ENCODE data around the gene PAIP2. TPM values are rescaled to one million over a fixed set of nuclear protein-coding genes. Genes with fewer than 3 reads are reported as not detected.
"Not testable (repeated sequence)": the region's sequence is repeated elsewhere in the genome, so short reads cannot be mapped to it uniquely, and the experiment has no call there.

PAIP2 gene
- total RNA-seq, 5 donors from 2014 or later (not counting 1 experiment from before 2014, with no cell fraction given): 96.5 to 119 (median 101) TPM

DNA sequence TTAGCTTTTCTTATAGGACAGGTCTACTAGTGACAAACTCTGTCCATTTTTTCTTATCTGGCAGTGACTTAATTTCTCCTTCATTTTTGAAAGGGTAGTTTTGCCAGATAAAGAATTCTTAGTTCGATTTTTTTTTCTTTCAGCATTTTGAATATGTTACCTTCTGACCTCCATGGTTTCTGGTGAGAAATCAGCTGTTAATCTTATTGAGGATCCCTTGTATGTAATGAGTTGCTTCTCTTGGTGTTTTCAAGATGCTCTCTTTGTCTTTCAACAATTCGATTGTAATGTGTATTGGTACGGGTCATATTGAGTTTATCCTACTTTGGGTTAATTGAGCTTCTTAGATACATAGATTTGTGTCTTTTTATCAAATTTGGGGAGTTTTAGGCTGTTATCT lies 12.5 kb downstream of the PAIP2 start:
- H3K4me1 Mint-ChIP-seq: peaks cover 50 to 58% (median 52%) of the 10 kb centered on the region in 3 donors
- H3K9me3 Mint-ChIP-seq: peaks cover 0 to 5% (median 0%) of the 10 kb centered on the region in 3 donors
- H3K27me3 Mint-ChIP-seq: no peaks in the 10 kb centered on the region
- Histone ChIP-seq H3K9me3 (no peaks in the 10 kb centered on the region), H3K4me3 (ENCODE audit: control insufficient read depth in 1 of 2, extremely low read depth in 1 of 2, low read length in 1 of 2) (no peak overlapping the region), H3K27me3 (replicated peaks in 1 of 2; ENCODE audit: control insufficient read depth in 2 of 2, extremely low read depth in 1 of 2, insufficient read depth in 2 of 2, low read length in 1 of 2) (no peaks in the 10 kb centered on the region), H3K4me1 (ENCODE audit: control insufficient read depth in 1 of 2, extremely low read depth in 1 of 2, insufficient read depth in 2 of 2, low read length in 2 of 2) (peaks cover 0 to 9% of the 10 kb centered on the region in 2 experiments), H3K27ac (ENCODE audit: low read length) (no peak overlapping the region), H3K36me3 (ENCODE audit: control insufficient read depth in 2 of 2, extremely low read depth in 1 of 2, insufficient read depth in 1 of 2, low read length in 1 of 2) (no peaks in the 10 kb centered on the region)
- DNase-seq: no peak
- H3K4me3 Mint-ChIP-seq: no peak overlapping the region
- no peak for ATAC-seq (replicated peaks in 1 of 4)
- POLR2A ChIA-PET: interaction anchor here in 1 of 2 donors (0.5 to 0.7 kb wide), 2 partner anchors 10 to 61 kb away, joined by 3 read pairs; no protein-coding TSS in a partner anchor
- H3K36me3 Mint-ChIP-seq: peaks cover 29% of the 10 kb centered on the region
- H3K27ac Mint-ChIP-seq: no peak overlapping the region
- WGBS (ENCODE audit: insufficient coverage): no CpG with 5 or more reads among the region's 3 CpGs
- CTCF ChIA-PET: interaction anchor here (0.6 to 1.1 kb wide), 2 partner anchors 20 to 50 kb away, joined by 3 read pairs; partner anchors contain the start of gene SPATA24 (in 1 of the 2)

- H3K9me3 Mint-ChIP-seq; H3K36me3 ChIP-seq (ENCODE audit: control insufficient read depth in 2 of 2, extremely low read depth in 1 of 2, insufficient read depth in 1 of 2, low read length in 1 of 2); H3K27me3 ChIP-seq (replicated peaks in 1 of 2; ENCODE audit: control insufficient read depth in 2 of 2, extremely low read depth in 1 of 2, insufficient read depth in 2 of 2, low read length in 1 of 2); H3K4me3 Mint-ChIP-seq; H3K27ac ChIP-seq (ENCODE audit: low read length); H3K27me3 Mint-ChIP-seq; H3K4me3 ChIP-seq (ENCODE audit: control insufficient read depth in 1 of 2, extremely low read depth in 1 of 2, low read length in 1 of 2); H3K4me1 ChIP-seq (ENCODE audit: control insufficient read depth in 1 of 2, extremely low read depth in 1 of 2, insufficient read depth in 2 of 2, low read length in 2 of 2); ATAC-seq (replicated peaks in 1 of 4); H3K27ac Mint-ChIP-seq; H3K9me3 ChIP-seq; DNase-seq; CTCF ChIA-PET: not testable (repeated sequence)
- WGBS (ENCODE audit: insufficient coverage): 100% methylated on average over 5 of the region's 8 CpGs
- POLR2A ChIA-PET: interaction anchor here in 1 of 2 donors (0.6 kb wide), 1 partner anchor 240 kb away, joined by 4 read pairs; no protein-coding TSS in a partner anchor
- Mint-ChIP-seq H3K36me3 (peaks cover 29% of the 10 kb centered on the region), H3K4me1 (peaks cover 43 to 55% (median 48%) of the 10 kb centered on the region in 3 donors)
Measured at GRCh38 chr5:139355900-139356299, 14.2 kb downstream of the PAIP2 start.

DNA sequence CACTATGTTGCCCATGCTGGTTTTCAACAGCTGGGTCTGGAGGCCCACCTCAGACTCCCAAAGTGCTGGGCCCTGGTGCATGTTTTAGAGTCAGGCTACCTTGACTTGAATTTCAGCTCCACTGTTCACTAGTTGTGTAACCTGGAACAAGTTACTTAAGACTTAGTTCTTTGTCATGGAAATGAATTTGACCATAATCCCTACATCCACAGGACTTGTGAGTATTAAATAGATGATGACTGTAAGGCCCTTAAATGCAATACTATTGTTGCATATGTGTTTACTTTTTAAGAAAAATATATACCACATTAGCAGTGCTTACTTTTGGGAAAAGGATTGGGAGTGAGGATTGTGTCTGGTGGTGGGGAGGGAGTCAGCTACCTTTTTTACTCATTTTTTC lies 16.4 kb downstream of the PAIP2 start:
- peaks cover 35 to 45% (median 36%) of the 10 kb centered on the region in 3 donors for H3K4me1 Mint-ChIP-seq
- peaks cover 20% of the 10 kb centered on the region for H3K36me3 Mint-ChIP-seq
- H3K27me3 ChIP-seq (replicated peaks in 1 of 2; ENCODE audit: control insufficient read depth in 2 of 2, extremely low read depth in 1 of 2, insufficient read depth in 2 of 2, low read length in 1 of 2): no peaks in the 10 kb centered on the region
- no peak for DNase-seq
- H3K27ac Mint-ChIP-seq: no peak overlapping the region
- peaks cover 4 to 5% of the 10 kb centered on the region in 2 donors for H3K36me3 ChIP-seq (ENCODE audit: control insufficient read depth in 2 of 2, extremely low read depth in 1 of 2, insufficient read depth in 1 of 2, low read length in 1 of 2)
- ChIA-PET POLR2A (no interaction called here), CTCF (interaction anchor here in 1 of 2 donors (1.2 kb wide), 1 partner anchor 72 kb away, joined by 5 read pairs; no protein-coding TSS in a partner anchor)
- H3K4me1 ChIP-seq (ENCODE audit: control insufficient read depth in 1 of 2, extremely low read depth in 1 of 2, insufficient read depth in 2 of 2, low read length in 2 of 2): peaks cover 0 to 4% of the 10 kb centered on the region in 2 experiments
- no peaks in the 10 kb centered on the region for H3K27me3 Mint-ChIP-seq
- H3K4me3 ChIP-seq (ENCODE audit: control insufficient read depth in 1 of 2, extremely low read depth in 1 of 2, low read length in 1 of 2): no peak overlapping the region
- H3K4me3 Mint-ChIP-seq: no peak overlapping the region
- ATAC-seq (replicated peaks in 1 of 4): no peak
- no peak overlapping the region for H3K27ac ChIP-seq (ENCODE audit: low read length)
- H3K9me3 ChIP-seq: no peaks in the 10 kb centered on the region
- peaks cover 0 to 5% (median 0%) of the 10 kb centered on the region in 3 donors for H3K9me3 Mint-ChIP-seq

- Mint-ChIP-seq H3K4me3 (no peak overlapping the region), H3K27ac (no peak overlapping the region), H3K9me3 (no peaks in the 10 kb centered on the region), H3K4me1 (peaks cover 24 to 35% (median 26%) of the 10 kb centered on the region in 3 donors), H3K36me3 (peaks cover 28% of the 10 kb centered on the region), H3K27me3 (no peaks in the 10 kb centered on the region)
- Histone ChIP-seq H3K4me3 (ENCODE audit: control insufficient read depth in 1 of 2, extremely low read depth in 1 of 2, low read length in 1 of 2) (no peak overlapping the region), H3K27me3 (replicated peaks in 1 of 2; ENCODE audit: control insufficient read depth in 2 of 2, extremely low read depth in 1 of 2, insufficient read depth in 2 of 2, low read length in 1 of 2) (no peaks in the 10 kb centered on the region), H3K9me3 (no peaks in the 10 kb centered on the region), H3K27ac (ENCODE audit: low read length) (no peak overlapping the region), H3K36me3 (ENCODE audit: control insufficient read depth in 2 of 2, extremely low read depth in 1 of 2, insufficient read depth in 1 of 2, low read length in 1 of 2) (peaks cover 5 to 20% of the 10 kb centered on the region in 2 donors), H3K4me1 (ENCODE audit: control insufficient read depth in 1 of 2, extremely low read depth in 1 of 2, insufficient read depth in 2 of 2, low read length in 2 of 2) (no peaks in the 10 kb centered on the region)
- ChIA-PET CTCF (no interaction called here), POLR2A (interaction anchor here in 1 of 2 donors (0.5 to 0.6 kb wide), 2 partner anchors 8 to 782 kb away, joined by 4 to 5 read pairs; no protein-coding TSS in a partner anchor)
- DNase-seq: no peak
- 100% methylated on average over 3 of the region's 4 CpGs for WGBS (ENCODE audit: insufficient coverage)
- no peak for ATAC-seq (replicated peaks in 1 of 4)
Measured at GRCh38 chr5:139360384-139360783, 18.7 kb downstream of the PAIP2 start.

DNA sequence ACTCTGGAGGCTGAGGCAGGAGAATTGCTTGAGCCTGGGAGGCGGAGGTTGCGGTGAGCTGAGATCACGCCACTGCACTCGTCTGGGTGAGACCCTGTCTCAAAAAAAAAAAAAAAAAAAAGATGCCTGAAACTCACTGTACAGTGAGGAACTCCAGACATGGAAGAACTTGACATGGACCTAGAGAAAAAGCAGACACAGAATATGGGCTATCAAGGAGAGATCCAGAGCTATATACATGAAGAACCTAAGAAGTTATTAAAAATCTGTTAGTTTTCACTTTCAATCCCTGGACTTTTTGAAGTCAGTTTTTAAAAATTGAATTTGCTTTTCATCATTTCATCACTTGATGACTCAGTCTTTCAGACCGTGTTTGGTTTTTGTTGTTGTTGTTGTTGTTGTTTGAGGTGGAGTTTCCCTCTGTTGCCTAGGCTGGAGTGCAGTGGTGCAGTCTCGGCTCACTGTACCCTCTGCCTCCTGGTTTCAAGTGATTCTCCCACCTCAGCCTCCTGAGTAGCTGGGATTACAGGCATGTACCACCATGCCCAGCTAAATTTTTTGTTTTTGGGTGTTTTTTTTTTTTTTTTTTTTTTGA lies 20.3 kb downstream of the PAIP2 start:
- no peak overlapping the region for H3K27ac Mint-ChIP-seq
- no peaks in the 10 kb centered on the region for H3K9me3 Mint-ChIP-seq

DNA sequence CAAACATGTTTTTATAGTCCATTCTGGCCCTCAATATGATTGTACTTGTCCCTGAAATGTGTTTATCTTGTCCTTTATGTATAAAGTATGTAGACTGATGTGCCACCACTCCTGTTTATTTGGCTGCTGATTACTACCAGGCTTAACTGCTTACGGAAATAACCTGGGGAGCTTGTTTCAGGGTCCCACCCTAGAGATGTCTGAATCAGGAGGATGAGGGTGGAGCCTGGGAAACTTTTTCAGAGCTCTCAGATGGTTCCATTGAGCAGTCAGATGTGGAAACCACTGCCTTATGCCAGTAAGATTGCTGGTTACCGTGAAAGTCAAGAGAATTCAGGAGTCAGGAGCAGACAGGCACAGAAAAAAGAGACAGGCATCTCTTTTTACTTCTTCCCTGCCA lies 22.3 kb downstream of the PAIP2 start:
- ATAC-seq (replicated peaks in 1 of 4): no peak
- no peaks in the 10 kb centered on the region for H3K4me1 ChIP-seq (ENCODE audit: control insufficient read depth in 1 of 2, extremely low read depth in 1 of 2, insufficient read depth in 2 of 2, low read length in 2 of 2)
- POLR2A ChIA-PET: interaction anchor here in 1 of 2 donors (1.1 kb wide), 1 partner anchor 17 kb away, joined by 4 read pairs; no protein-coding TSS in a partner anchor

More for the DNA sequence above, 20.3 kb downstream of the PAIP2 start:
- Histone ChIP-seq H3K36me3 (ENCODE audit: control insufficient read depth in 2 of 2, extremely low read depth in 1 of 2, insufficient read depth in 1 of 2, low read length in 1 of 2) (peaks cover 9 to 35% of the 10 kb centered on the region in 2 donors), H3K27ac (ENCODE audit: low read length) (no peak overlapping the region), H3K4me1 (ENCODE audit: control insufficient read depth in 1 of 2, extremely low read depth in 1 of 2, insufficient read depth in 2 of 2, low read length in 2 of 2) (no peaks in the 10 kb centered on the region), H3K4me3 (ENCODE audit: control insufficient read depth in 1 of 2, extremely low read depth in 1 of 2, low read length in 1 of 2) (no peak overlapping the region), H3K27me3 (replicated peaks in 1 of 2; ENCODE audit: control insufficient read depth in 2 of 2, extremely low read depth in 1 of 2, insufficient read depth in 2 of 2, low read length in 1 of 2) (no peaks in the 10 kb centered on the region), H3K9me3 (no peaks in the 10 kb centered on the region)
- CTCF ChIA-PET: interaction anchor here in 1 of 2 donors (0.6 kb wide), 1 partner anchor 152 kb away, joined by 4 read pairs; no protein-coding TSS in a partner anchor
- POLR2A ChIA-PET: interaction anchor here (0.6 to 0.8 kb wide), 5 partner anchors 12 to 1025 kb away, joined by 3 to 6 read pairs (median 4); no protein-coding TSS in a partner anchor
- Mint-ChIP-seq H3K36me3 (peaks cover 35% of the 10 kb centered on the region), H3K4me3 (no peak overlapping the region), H3K27me3 (no peaks in the 10 kb centered on the region), H3K4me1 (peaks cover 21 to 29% (median 24%) of the 10 kb centered on the region in 3 donors)
- ATAC-seq (replicated peaks in 1 of 4) (no peak), DNase-seq (no peak)
- no CpG with 5 or more reads among the region's 6 CpGs for WGBS (ENCODE audit: insufficient coverage)

More for the DNA sequence above, 22.3 kb downstream of the PAIP2 start:
- no peak overlapping the region for H3K27ac Mint-ChIP-seq
- H3K9me3 Mint-ChIP-seq: no peaks in the 10 kb centered on the region
- Histone ChIP-seq H3K36me3 (ENCODE audit: control insufficient read depth in 2 of 2, extremely low read depth in 1 of 2, insufficient read depth in 1 of 2, low read length in 1 of 2) (peaks cover 9 to 50% of the 10 kb centered on the region in 2 donors), H3K27ac (ENCODE audit: low read length) (no peak overlapping the region), H3K4me3 (ENCODE audit: control insufficient read depth in 1 of 2, extremely low read depth in 1 of 2, low read length in 1 of 2) (no peak overlapping the region), H3K27me3 (replicated peaks in 1 of 2; ENCODE audit: control insufficient read depth in 2 of 2, extremely low read depth in 1 of 2, insufficient read depth in 2 of 2, low read length in 1 of 2) (no peaks in the 10 kb centered on the region), H3K9me3 (no peaks in the 10 kb centered on the region)
- H3K4me1 Mint-ChIP-seq: peaks cover 5 to 14% (median 13%) of the 10 kb centered on the region in 3 donors
- peaks cover 29% of the 10 kb centered on the region for H3K36me3 Mint-ChIP-seq
- CTCF ChIA-PET: no interaction called here
- H3K27me3 Mint-ChIP-seq: no peaks in the 10 kb centered on the region
- no peak overlapping the region for H3K4me3 Mint-ChIP-seq
- 93% methylated on average over 2 of the region's 2 CpGs for WGBS (ENCODE audit: insufficient coverage)
- no peak for DNase-seq

Measured in T-cell (primary cell).